Muscle of leg (tissue), 11 donors: ENCODE results near the gene SLC7A4. TPM values are rescaled to one million over a fixed set of nuclear protein-coding genes. Genes with fewer than 3 reads are reported as not detected.

ENCODE experiments used
- DNase-seq: peaks from one replicate; pipeline ENCODE4 v3.0.0; 2013
- H3K27ac ChIP-seq: one replicate; pipeline ENCODE4 v1.5.1; 2013; ENCODE audit warnings: mild to moderate bottlenecking, low read length, control low read depth
- H3K27me3 ChIP-seq: one replicate; pipeline ENCODE4 v1.6.1; 2013; ENCODE audit warnings: low read length; ENCODE audit not compliant: control insufficient read depth, insufficient read depth
- H3K36me3 ChIP-seq: one replicate; pipeline ENCODE4 v1.6.1; 2013; ENCODE audit warnings: low read length; ENCODE audit not compliant: control insufficient read depth, insufficient read depth
- H3K4me1 ChIP-seq: one replicate; pipeline ENCODE4 v1.6.1; 2013; ENCODE audit warnings: low read length; ENCODE audit not compliant: control insufficient read depth, insufficient read depth
- H3K4me3 ChIP-seq: one replicate; pipeline ENCODE4 v1.5.1; 2013; ENCODE audit warnings: low read length, control low read depth
- H3K9me3 ChIP-seq: replicated peaks from 2 replicates; pipeline ENCODE4 v1.6.1; 2013; ENCODE audit warnings: low read depth, low read length; ENCODE audit not compliant: control insufficient read depth
- WGBS: methylation state at CpG from one replicate; pipeline ENCODE4 v1.1.5; 2013; ENCODE audit warnings: missing lambda C conversion rate; ENCODE audit not compliant: insufficient coverage; 5-methylcytosine and 5-hydroxymethylcytosine counted together
- polyA plus RNA-seq, 8 donors: library from polyadenylated mRNA; unstranded; fragments of 120-200 nt; gene quantifications; one replicate each; pipeline versions ENCODE4 v1.2.1 to v1.2.3, GENCODE V29; 2013; ENCODE audit warnings: inconsistent platforms in 1 of 8, low replicate concordance in 1 of 8; ENCODE audit not compliant: insufficient read length in 8 of 8, insufficient read depth in 1 of 8
- total RNA-seq: library from RNA; stranded (reverse); fragments of 120-200 nt; gene quantifications from one replicate; pipeline ENCODE4 v1.2.4, GENCODE V29; 2013

SLC7A4 gene
- total and polyA plus RNA-seq, 9 donors: 0.13 to 2.5 (median 0.89) TPM

- Histone ChIP-seq H3K27ac (no peak overlapping the region), H3K36me3 (peaks cover 77% of the 10 kb centered on the region), H3K4me3 (no peak overlapping the region), H3K9me3 (no peaks in the 10 kb centered on the region), H3K27me3 (no peaks in the 10 kb centered on the region), H3K4me1 (no peaks in the 10 kb centered on the region)
- DNase-seq: no peak
- WGBS: 87% methylated on average over 24 of the region's 24 CpGs
Measured at GRCh38 chr22:20991252-20992055, 40.9 kb downstream of the SLC7A4 start.

GRCh38 chr22:20990184-20991180, 41.9 kb downstream of the SLC7A4 start:
- H3K9me3 ChIP-seq: no peaks in the 10 kb centered on the region
- H3K27ac ChIP-seq: no peak overlapping the region

GRCh38 chr22:20989323-20990138, 42.8 kb downstream of the SLC7A4 start:
- Histone ChIP-seq H3K4me3 (no peak overlapping the region), H3K36me3 (peaks cover 73% of the 10 kb centered on the region), H3K27me3 (no peaks in the 10 kb centered on the region), H3K4me1 (no peaks in the 10 kb centered on the region), H3K9me3 (no peaks in the 10 kb centered on the region), H3K27ac (no peak overlapping the region)
- DNase-seq: no peak
- 79% methylated on average over 8 of the region's 17 CpGs for WGBS

More at GRCh38 chr22:20990184-20991180, 41.9 kb downstream of the SLC7A4 start:
- no peaks in the 10 kb centered on the region for H3K4me1 ChIP-seq
- no peak for DNase-seq
- no peak overlapping the region for H3K4me3 ChIP-seq
- WGBS: 85% methylated on average over 17 of the region's 21 CpGs
- peaks cover 73% of the 10 kb centered on the region for H3K36me3 ChIP-seq
- H3K27me3 ChIP-seq: no peaks in the 10 kb centered on the region

GRCh38 chr22:20988573-20989322, 43.6 kb downstream of the SLC7A4 start:
- 90% methylated on average over 13 of the region's 16 CpGs for WGBS
- Histone ChIP-seq H3K27me3 (no peaks in the 10 kb centered on the region), H3K4me3 (no peak overlapping the region), H3K9me3 (no peaks in the 10 kb centered on the region), H3K27ac (no peak overlapping the region), H3K4me1 (no peaks in the 10 kb centered on the region), H3K36me3 (peaks cover 76% of the 10 kb centered on the region)
- DNase-seq: no peak

- WGBS: 91% methylated on average over 13 of the region's 14 CpGs
- Histone ChIP-seq H3K27me3 (no peaks in the 10 kb centered on the region), H3K9me3 (no peaks in the 10 kb centered on the region), H3K4me3 (no peak overlapping the region), H3K4me1 (peaks cover 8% of the 10 kb centered on the region), H3K36me3 (peaks cover 66% of the 10 kb centered on the region), H3K27ac (no peak overlapping the region)
- DNase-seq: no peak
Measured at GRCh38 chr22:20987375-20987774, 45.0 kb downstream of the SLC7A4 start.

GRCh38 chr22:20986365-20986764, 46.0 kb downstream of the SLC7A4 start:
- Histone ChIP-seq H3K36me3 (peaks cover 56% of the 10 kb centered on the region), H3K27me3 (no peaks in the 10 kb centered on the region), H3K27ac (no peak overlapping the region), H3K4me1 (peaks cover 11% of the 10 kb centered on the region), H3K9me3 (no peaks in the 10 kb centered on the region), H3K4me3 (no peak overlapping the region)
- DNase-seq: no peak
- WGBS: 100% methylated on average over 1 of the region's 1 CpG

- Histone ChIP-seq H3K27me3 (no peaks in the 10 kb centered on the region), H3K27ac (no peak overlapping the region), H3K4me3 (no peak overlapping the region), H3K4me1 (peaks cover 17% of the 10 kb centered on the region), H3K36me3 (peaks cover 50% of the 10 kb centered on the region), H3K9me3 (no peaks in the 10 kb centered on the region)
- no peak for DNase-seq
- 93% methylated on average over 6 of the region's 7 CpGs for WGBS
Measured at GRCh38 chr22:20985720-20986119, 46.6 kb downstream of the SLC7A4 start.

GRCh38 chr22:20983081-20983771, 49.1 kb downstream of the SLC7A4 start:
- no peak for DNase-seq
- Histone ChIP-seq H3K9me3 (no peaks in the 10 kb centered on the region), H3K4me3 (peak overlapping the region; percentile 93), H3K27ac (no peak overlapping the region), H3K36me3 (peaks cover 29% of the 10 kb centered on the region), H3K27me3 (peaks cover 13% of the 10 kb centered on the region), H3K4me1 (peaks cover 28% of the 10 kb centered on the region)
- WGBS: no CpG with 5 or more reads among the region's 5 CpGs

- Histone ChIP-seq H3K4me3 (peak overlapping the region; percentile 93), H3K9me3 (no peaks in the 10 kb centered on the region), H3K36me3 (peaks cover 22% of the 10 kb centered on the region), H3K4me1 (peaks cover 28% of the 10 kb centered on the region), H3K27me3 (peaks cover 13% of the 10 kb centered on the region), H3K27ac (no peak overlapping the region)
- WGBS: 2% methylated on average over 12 of the region's 12 CpGs
- DNase-seq: no peak
Measured at GRCh38 chr22:20982563-20982882, 49.8 kb downstream of the SLC7A4 start.
